SH-SY5Y (cell line): Measurements from ENCODE around the gene ZMIZ1.
A peak's percentile ranks its signal among the peaks of the same experiment; 100 is the strongest.

Experiments used
- GATA2 ChIP-seq: IDR thresholded peaks from 2 replicates; pipeline ENCODE4 v1.6.1; 2011; ENCODE audit warnings: mild to moderate bottlenecking, low read depth, low read length
- GATA3 ChIP-seq: IDR thresholded peaks from 2 replicates; pipeline ENCODE4 v1.6.1; 2011; ENCODE audit warnings: low read depth, mild to moderate bottlenecking, low read length, moderate library complexity

The ZMIZ1 gene

GRCh38 chr10:79045566-79046175 lies 23.1 kb upstream of the ZMIZ1 start:
- no peak for TF ChIP-seq GATA3
- TF ChIP-seq GATA2: no peak

GRCh38 chr10:79046326-79046725 lies 22.4 kb upstream of the ZMIZ1 start:
- no peak for TF ChIP-seq GATA3
- TF ChIP-seq GATA2: no peak

- TF ChIP-seq GATA3: no peak
Observed at GRCh38 chr10:79046741-79047583, 21.8 kb upstream of the ZMIZ1 start.

GRCh38 chr10:79047584-79047874 lies 21.2 kb upstream of the ZMIZ1 start:
- no peak for TF ChIP-seq GATA3
- no peak for TF ChIP-seq GATA2

- no peak; the same call in 1 of the 2 replicates for TF ChIP-seq GATA3
- peak; percentile 98 for TF ChIP-seq GATA2
Observed at GRCh38 chr10:79047875-79048638, 20.7 kb upstream of the ZMIZ1 start.

GRCh38 chr10:79048639-79049550 lies 19.9 kb upstream of the ZMIZ1 start:
- TF ChIP-seq GATA2 (no peak), GATA3 (no peak)

- no peak for TF ChIP-seq GATA3
- peak; percentile 86 for TF ChIP-seq GATA2
Observed at GRCh38 chr10:79049931-79050895, 18.6 kb upstream of the ZMIZ1 start.

- TF ChIP-seq GATA2: no peak
- no peak for TF ChIP-seq GATA3
Observed at GRCh38 chr10:79050896-79051555, 17.7 kb upstream of the ZMIZ1 start.

GRCh38 chr10:79051766-79052165 lies 17.0 kb upstream of the ZMIZ1 start:
- no peak for TF ChIP-seq GATA3
- no peak for TF ChIP-seq GATA2

- TF ChIP-seq GATA3: no peak
- no peak for TF ChIP-seq GATA2
Observed at GRCh38 chr10:79052291-79053080, 16.3 kb upstream of the ZMIZ1 start.

GRCh38 chr10:79053081-79053434 lies 15.7 kb upstream of the ZMIZ1 start:
- TF ChIP-seq GATA2: no peak
- no peak for TF ChIP-seq GATA3

GRCh38 chr10:79053481-79054202 lies 15.1 kb upstream of the ZMIZ1 start:
- TF ChIP-seq GATA2: no peak
- no peak for TF ChIP-seq GATA3
